ENCODE measurements around the gene EIF3L. TPM values are rescaled to one million over a fixed set of nuclear protein-coding genes. Genes with fewer than 3 reads are reported as not detected.
A peak's percentile ranks its signal among the peaks of the same experiment; 100 is the strongest.

EIF3L gene
- total RNA-seq, 1 donor from 2014 or later: 325 TPM

- Mint-ChIP-seq H3K4me1 (ENCODE audit: low read depth) (no peaks in the 10 kb centered on the region), H3K36me3 (ENCODE audit: low read depth) (peaks cover 35% of the 10 kb centered on the region), H3K9me3 (ENCODE audit: low read depth) (no peaks in the 10 kb centered on the region), H3K27ac (ENCODE audit: unreplicated experiment) (no peak overlapping the region), H3K4me3 (ENCODE audit: unreplicated experiment) (no peak overlapping the region), H3K27me3 (ENCODE audit: low read depth) (no peaks in the 10 kb centered on the region)
- TF ChIP-seq, protein P1, sequence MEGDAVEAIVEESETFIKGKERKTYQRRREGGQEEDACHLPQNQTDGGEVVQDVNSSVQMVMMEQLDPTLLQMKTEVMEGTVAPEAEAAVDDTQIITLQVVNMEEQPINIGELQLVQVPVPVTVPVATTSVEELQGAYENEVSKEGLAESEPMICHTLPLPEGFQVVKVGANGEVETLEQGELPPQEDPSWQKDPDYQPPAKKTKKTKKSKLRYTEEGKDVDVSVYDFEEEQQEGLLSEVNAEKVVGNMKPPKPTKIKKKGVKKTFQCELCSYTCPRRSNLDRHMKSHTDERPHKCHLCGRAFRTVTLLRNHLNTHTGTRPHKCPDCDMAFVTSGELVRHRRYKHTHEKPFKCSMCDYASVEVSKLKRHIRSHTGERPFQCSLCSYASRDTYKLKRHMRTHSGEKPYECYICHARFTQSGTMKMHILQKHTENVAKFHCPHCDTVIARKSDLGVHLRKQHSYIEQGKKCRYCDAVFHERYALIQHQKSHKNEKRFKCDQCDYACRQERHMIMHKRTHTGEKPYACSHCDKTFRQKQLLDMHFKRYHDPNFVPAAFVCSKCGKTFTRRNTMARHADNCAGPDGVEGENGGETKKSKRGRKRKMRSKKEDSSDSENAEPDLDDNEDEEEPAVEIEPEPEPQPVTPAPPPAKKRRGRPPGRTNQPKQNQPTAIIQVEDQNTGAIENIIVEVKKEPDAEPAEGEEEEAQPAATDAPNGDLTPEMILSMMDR (IDR thresholded peaks at IDR 0.05): no peak
- no peak for DNase-seq (ENCODE audit: low spot score)
Observed at GRCh38 chr22:37870273-37870672, 21.1 kb downstream of the EIF3L start.

DNA sequence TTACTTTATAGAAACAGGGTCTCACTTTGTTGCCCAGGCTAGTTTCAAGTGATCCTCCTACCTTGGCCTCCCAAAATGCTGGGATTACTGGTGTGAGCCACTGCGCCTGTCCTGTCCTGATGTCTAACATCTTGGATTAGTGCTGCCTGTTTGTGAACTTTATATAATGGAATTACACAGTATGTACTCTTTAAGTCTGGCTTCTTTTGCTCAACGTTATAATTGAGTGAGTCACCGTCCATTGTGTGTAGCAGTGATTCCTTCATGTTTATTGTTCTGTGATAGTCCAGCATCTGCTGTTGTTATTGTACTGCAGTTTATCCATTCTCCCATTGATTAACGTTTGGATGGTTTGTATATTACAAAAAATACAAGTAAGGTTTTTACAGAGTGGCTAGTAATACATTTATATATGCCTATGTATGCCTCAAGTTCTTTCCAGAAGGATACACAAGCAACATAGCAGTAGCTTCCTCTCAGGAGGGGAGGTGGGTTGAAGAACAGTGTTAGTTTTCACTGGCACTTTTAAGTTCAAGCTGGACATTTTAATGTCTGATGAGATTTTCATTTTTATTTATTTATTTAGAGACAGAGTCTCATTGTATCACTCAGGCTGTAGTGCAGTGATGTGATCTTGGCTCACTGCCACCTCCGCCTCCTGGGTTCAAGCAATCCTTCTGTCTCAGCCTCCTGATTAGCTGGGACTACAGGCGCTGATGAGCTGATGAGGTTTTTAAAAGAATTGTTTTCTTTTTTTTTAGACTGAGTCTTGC is 31.6 kb downstream of the EIF3L start:
- Mint-ChIP-seq H3K27me3 (ENCODE audit: low read depth) (no peaks in the 10 kb centered on the region), H3K36me3 (ENCODE audit: low read depth) (peaks cover 25% of the 10 kb centered on the region), H3K9me3 (ENCODE audit: low read depth) (no peaks in the 10 kb centered on the region), H3K4me1 (ENCODE audit: low read depth) (peaks cover 14% of the 10 kb centered on the region), H3K4me3 (ENCODE audit: unreplicated experiment) (no peak overlapping the region), H3K27ac (ENCODE audit: unreplicated experiment) (peak overlapping the region; percentile 32)
- no peak for DNase-seq (ENCODE audit: low spot score)
- TF ChIP-seq, protein P1 (IDR thresholded peaks at IDR 0.05): no peak

GRCh38 chr22:37884420-37884819 is 35.2 kb downstream of the EIF3L start:
- H3K36me3 Mint-ChIP-seq (ENCODE audit: low read depth): peaks cover 18% of the 10 kb centered on the region
- peak overlapping the region; percentile 39 for H3K27ac Mint-ChIP-seq (ENCODE audit: unreplicated experiment)

GRCh38 chr22:37887584-37888378 is 38.6 kb downstream of the EIF3L start:
- Mint-ChIP-seq H3K36me3 (ENCODE audit: low read depth) (peaks cover 22% of the 10 kb centered on the region), H3K27me3 (ENCODE audit: low read depth) (no peaks in the 10 kb centered on the region), H3K4me3 (ENCODE audit: unreplicated experiment) (peak overlapping the region; percentile 18), H3K9me3 (ENCODE audit: low read depth) (no peaks in the 10 kb centered on the region), H3K27ac (ENCODE audit: unreplicated experiment) (peak overlapping the region; percentile 72), H3K4me1 (ENCODE audit: low read depth) (peaks cover 37% of the 10 kb centered on the region)
- TF ChIP-seq, protein P1 (IDR thresholded peaks at IDR 0.05): peak; percentile 88
- DNase-seq (ENCODE audit: low spot score): no peak

More at GRCh38 chr22:37884420-37884819, 35.2 kb downstream of the EIF3L start:
- no peak for DNase-seq (ENCODE audit: low spot score)
- Mint-ChIP-seq H3K27me3 (ENCODE audit: low read depth) (no peaks in the 10 kb centered on the region), H3K9me3 (ENCODE audit: low read depth) (no peaks in the 10 kb centered on the region), H3K4me1 (ENCODE audit: low read depth) (peaks cover 30% of the 10 kb centered on the region), H3K4me3 (ENCODE audit: unreplicated experiment) (no peak overlapping the region)
- TF ChIP-seq, protein P1 (IDR thresholded peaks at IDR 0.05): no peak

- Mint-ChIP-seq H3K4me1 (ENCODE audit: low read depth) (peaks cover 49% of the 10 kb centered on the region), H3K27ac (ENCODE audit: unreplicated experiment) (no peak overlapping the region), H3K9me3 (ENCODE audit: low read depth) (no peaks in the 10 kb centered on the region), H3K4me3 (ENCODE audit: unreplicated experiment) (no peak overlapping the region), H3K36me3 (ENCODE audit: low read depth) (peaks cover 15% of the 10 kb centered on the region), H3K27me3 (ENCODE audit: low read depth) (no peaks in the 10 kb centered on the region)
- DNase-seq (ENCODE audit: low spot score): no peak
- TF ChIP-seq, protein P1 (IDR thresholded peaks at IDR 0.05): no peak
Observed at GRCh38 chr22:37891926-37892325, 42.7 kb downstream of the EIF3L start.

Measured in chondrocyte (in vitro differentiated cells).